OCI-M1 (cell line): ENCODE measurements around the gene FKBP11.
"Not testable (repeated sequence)": the region's sequence is repeated elsewhere in the genome, so short reads cannot be mapped to it uniquely, and the experiment has no call there.

ENCODE experiments used
- DNase-seq: peaks from one replicate; lab custom pipeline; 2025; lab: John Stamatoyannopoulos, UW

Gene FKBP11

GRCh38 chr12:48907245-48907644 lies 18.0 kb downstream of the FKBP11 start:
- DNase-seq, result no peak

GRCh38 chr12:48903982-48904411 lies 21.3 kb downstream of the FKBP11 start:
- peak; percentile 93 for DNase-seq

- no peak for DNase-seq
These were observed 21.8 kb downstream of the FKBP11 start for GRCh38 chr12:48903363-48903981.

- peak; percentile 11 for DNase-seq
These were observed 24.0 kb downstream of the FKBP11 start for GRCh38 chr12:48901278-48901677.

GRCh38 chr12:48899651-48900050 lies 25.6 kb downstream of the FKBP11 start:
- no peak for DNase-seq

- DNase-seq, result no peak
These were observed 31.0 kb downstream of the FKBP11 start for GRCh38 chr12:48894271-48894670.

- peak; percentile 86 for DNase-seq
These were observed 34.5 kb downstream of the FKBP11 start for GRCh38 chr12:48890657-48891418.

- no peak for DNase-seq
These were observed 35.6 kb downstream of the FKBP11 start for GRCh38 chr12:48889679-48890078.

GRCh38 chr12:48883305-48884161 lies 41.8 kb downstream of the FKBP11 start:
- DNase-seq, result no peak

GRCh38 chr12:48882972-48883304 lies 42.4 kb downstream of the FKBP11 start:
- DNase-seq, result no peak

- no peak for DNase-seq
These were observed 43.0 kb downstream of the FKBP11 start for GRCh38 chr12:48882315-48882687.

- no peak for DNase-seq
These were observed 43.5 kb downstream of the FKBP11 start for GRCh38 chr12:48881686-48882314.

GRCh38 chr12:48880647-48881046 lies 44.6 kb downstream of the FKBP11 start:
- no peak for DNase-seq

- DNase-seq, result no peak
These were observed 46.7 kb downstream of the FKBP11 start for GRCh38 chr12:48878548-48878947.

- DNase-seq, result no peak
These were observed 49.3 kb downstream of the FKBP11 start for GRCh38 chr12:48875944-48876515.

- DNase-seq, result not testable (repeated sequence)
These were observed 51.8 kb downstream of the FKBP11 start for GRCh38 chr12:48873534-48873933.

- DNase-seq, result no peak
These were observed 52.2 kb downstream of the FKBP11 start for GRCh38 chr12:48873096-48873495.
